Fibroblast of peridontal ligament (primary cell): ENCODE measurements around the gene CARD11.
"Not testable (repeated sequence)": the region's sequence is repeated elsewhere in the genome, so short reads cannot be mapped to it uniquely, and the experiment has no call there.

Experiments
- DNase-seq: peaks from one replicate; pipeline ENCODE4 v3.0.0-alpha.2; 2010; ENCODE audit errors: extremely low read depth

Gene CARD11

DNA sequence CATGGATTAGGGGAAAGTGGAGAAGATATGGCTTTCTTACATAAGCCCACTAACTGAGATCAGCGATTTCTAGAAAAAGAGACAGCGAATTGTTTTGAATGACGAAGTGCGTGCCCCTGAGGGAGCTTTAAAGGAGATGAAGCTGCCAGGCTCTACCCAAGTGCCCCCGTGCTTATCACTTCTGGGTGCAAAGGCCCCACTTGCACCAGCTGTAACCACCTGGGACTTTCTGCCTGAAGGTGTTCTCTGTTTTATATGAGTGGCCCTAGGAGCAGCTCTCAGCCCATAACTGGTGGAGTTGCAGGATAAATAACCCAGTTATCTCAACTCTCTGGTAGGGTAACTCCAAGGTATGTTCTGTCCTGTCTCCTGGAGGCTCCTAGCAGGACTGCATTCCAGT, 20.4 kb upstream of the CARD11 start:
- no peak for DNase-seq

DNA sequence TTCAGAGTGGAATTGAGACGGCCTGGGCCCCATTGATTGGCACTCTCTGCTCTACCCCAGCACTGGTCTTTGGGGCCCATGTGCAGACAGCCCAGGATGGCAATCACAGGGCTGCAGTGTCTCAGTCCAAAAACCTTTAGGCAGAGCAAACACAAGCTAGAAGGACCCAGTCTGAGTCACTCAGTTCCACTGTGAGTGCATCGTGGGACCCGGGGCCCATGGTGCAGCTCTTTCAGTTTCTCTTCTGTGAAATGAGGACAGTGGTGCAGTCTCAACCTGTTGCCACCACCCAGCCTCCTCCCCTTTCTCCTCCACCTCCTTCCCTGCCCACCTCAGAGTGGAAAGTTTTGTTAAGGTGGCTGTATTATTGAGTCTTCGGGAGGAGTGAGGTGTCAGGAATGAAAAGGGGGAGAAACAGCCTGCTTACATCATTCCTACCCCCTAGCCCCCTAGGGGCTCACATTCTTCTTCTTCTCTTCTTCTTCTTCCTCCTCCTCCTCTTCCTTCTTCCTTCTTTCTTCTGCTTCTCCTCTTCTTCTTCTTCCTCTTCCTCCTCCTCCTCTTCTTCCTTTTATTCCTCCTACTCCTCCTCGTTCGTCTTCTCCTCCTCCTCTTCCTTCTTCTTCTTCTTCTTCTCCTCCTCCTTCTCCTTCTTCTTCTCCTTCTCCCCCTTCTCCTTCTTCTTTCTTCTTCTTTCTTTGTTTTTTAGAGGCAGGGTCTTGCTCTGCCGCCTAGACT, 19.5 kb upstream of the CARD11 start:
- DNase-seq: no peak

DNA sequence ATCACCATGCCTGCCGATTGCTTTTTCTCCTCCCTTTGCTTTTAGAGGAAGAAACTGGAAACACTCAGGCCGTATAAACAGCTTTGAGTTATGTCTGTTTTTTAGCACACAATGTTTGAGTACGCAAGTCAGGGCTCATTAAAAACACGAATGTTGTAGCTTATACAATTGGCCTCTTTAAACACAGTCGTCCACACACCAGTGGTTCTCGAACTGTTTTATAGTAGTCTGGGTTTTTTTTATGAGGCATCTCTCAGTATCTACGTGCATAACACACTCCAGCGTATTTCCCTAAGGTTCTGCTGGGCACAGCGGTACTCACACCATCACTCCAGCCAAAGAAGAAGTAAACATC, 13.4 kb upstream of the CARD11 start:
- no peak for DNase-seq

DNA sequence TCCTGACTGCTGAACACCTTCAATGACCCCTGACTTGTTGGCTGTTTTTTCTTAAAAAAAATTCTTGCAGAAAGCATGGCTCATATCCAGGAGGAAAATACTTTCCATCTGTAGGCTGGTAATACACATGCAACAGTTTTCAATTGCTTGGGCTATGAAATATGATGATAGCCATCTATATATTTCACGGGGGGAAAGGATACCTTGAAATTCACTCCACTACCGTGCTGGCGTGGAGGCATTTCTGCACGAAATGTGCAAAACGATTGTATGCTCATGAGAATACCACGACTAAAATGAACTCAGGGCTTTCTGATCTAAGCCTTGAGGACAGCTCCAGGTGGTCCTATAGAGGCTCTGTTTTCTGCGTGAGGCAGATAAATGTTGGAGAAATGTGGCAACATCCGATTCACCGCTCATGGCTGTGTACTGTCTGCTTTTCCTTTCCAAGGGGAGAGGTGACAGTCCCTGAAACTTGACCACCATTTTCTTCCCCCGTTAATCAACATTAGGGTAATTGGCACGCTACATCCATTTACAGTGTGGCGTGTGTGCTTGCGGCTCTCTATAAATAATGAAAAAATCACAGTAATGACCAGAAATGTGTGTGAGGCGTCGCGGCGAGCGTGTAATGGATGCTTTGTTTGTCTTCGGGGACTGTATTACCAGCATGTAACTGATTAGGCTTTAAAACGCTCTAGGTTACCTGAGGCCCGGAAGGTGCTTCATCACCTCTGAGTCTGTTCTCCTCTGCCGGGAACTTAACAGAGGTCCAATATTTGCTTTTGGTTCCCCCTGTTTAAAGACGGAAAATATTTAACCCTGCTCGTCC, 12.8 kb upstream of the CARD11 start:
- no peak for DNase-seq

DNA sequence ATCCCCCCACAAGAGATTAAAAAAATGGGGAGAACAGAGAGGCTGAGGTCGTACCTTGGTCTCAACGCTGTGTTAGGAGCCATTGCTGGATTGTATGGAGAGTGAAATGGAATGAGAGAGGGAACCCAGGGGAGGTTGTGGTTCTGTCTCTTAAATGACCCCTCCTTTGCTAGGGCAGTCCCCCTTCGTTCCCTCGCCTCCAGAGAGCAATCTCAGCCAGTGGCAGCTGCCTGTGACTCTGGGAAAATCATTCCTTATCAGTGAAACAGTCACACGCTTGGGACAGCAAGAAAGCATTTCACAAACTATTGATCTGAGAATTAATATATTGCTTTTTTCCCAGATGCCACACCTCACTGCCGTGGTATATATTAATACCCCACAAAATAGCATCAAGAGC, 12.0 kb upstream of the CARD11 start:
- DNase-seq: no peak

DNA sequence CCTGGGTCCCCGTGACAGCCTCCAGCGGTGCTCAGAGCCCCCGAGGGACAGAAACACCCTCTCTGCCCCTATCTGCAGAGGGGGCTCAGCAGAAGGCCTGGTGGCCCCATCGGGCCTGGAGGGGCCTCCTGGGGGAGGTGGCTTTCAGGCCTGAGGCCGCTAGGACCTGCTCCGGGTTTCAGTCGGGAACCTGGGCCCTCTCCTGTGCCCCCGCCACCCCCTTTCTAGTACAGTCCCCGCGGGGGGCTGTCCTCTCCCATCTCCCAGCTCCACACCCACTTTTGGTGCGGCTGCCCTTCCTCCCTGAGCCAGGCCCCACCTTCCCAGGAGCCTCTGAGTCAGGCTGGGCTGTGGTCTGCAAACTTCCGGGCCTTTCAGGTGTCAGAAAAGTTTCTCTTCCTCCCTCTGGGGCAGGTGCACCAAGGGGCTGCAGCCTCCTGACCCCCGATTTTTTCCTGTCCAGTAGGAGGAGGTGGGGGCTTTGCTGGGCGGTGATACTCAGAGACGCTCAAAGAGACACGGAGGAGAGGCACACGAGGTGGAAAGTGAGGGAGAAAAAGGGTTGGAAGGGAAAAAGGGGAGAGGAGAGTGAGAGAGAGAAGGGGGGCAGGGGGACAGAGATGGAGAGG, 692 bp downstream of the CARD11 start:
- no peak for DNase-seq

DNA sequence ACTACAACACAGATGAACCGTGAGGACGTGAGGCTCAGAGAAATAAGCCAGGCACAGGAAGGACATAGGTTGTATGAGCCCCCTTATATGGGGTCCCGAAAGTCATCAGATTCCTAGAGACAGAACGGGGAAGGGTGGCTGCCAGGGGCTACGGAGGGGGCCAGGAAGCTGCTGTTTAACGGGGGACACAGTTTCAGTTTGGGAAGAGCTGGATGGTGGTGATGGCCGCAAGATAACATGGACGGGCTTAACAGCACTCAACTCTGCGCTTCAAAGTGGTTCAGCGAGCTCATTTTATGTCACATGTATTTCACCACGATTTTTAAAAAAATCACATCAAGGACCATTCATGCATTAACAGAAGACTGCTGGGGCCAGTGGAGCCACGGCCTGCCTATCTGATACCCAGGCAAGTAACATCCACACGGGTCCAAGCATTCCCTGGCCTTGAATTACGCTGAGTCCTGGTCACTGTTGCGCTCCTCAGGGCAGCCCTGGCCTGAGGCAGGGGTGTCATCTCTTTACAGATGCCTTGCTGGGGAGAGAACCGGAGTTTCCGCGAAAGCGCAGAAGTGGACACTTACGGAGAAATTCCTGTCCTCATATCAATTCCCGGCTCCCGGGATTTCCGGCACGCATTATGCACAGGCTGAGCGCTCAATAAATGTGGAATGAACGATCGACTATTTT, 1.5 kb downstream of the CARD11 start:
- DNase-seq: no peak

DNA sequence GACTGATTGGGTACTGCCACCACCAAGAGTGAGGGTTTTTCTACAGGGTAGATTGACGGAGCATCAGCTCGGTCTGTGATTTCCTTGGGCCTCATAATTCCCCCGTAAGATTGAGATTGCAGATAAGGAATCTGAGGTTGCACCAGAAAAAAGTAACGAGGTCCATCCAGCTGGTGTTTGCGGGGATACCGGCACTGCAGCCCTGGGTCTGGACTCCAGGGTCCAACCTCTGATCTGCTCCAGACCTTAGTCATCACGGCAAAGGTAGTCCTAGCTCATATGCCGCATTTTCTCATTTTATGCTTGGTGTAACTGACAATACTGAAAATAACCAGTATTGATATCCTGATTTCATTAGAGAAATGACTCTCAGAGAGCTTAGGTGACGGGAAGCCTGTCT, 3.9 kb downstream of the CARD11 start:
- no peak for DNase-seq

DNA sequence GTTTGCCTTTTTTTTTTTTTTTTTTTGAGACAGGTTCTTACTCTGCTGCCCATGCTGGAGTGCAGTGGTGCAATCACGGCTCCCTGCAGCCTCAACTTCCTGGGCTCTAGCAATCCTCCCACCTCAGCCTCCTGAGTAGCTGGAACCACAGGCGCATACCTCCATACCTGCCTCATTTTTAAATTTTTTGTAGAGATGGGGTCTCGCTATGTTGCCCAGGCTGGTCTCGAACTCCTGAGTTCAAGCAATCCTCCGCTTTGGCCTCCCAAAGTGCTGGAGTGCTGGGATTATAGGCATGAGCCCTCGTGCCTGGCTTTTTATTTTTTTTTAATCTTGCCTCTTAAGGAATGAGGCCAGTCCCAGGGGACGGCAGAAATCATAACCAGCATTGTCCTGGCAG, 5.7 kb downstream of the CARD11 start:
- DNase-seq: not testable (repeated sequence)

DNA sequence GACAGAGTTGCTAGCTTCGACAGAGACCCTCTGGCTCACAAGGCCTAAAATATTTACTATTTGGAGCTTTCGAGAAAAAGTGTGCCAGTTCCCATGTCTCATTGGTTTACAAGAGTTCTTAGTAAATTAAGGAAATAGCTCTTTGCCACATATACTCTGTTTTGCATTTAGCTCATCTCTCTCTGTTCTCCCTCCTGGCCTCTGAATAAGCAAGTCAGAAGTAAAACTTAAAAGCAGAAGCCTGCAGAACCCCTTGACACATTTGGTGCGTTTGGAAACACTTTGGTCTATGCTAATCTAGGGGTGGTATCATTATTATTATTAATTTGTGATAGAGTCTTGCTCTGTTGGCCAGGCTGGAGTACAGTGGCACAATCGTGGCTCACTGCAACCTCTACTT, 6.4 kb downstream of the CARD11 start:
- no peak for DNase-seq

DNA sequence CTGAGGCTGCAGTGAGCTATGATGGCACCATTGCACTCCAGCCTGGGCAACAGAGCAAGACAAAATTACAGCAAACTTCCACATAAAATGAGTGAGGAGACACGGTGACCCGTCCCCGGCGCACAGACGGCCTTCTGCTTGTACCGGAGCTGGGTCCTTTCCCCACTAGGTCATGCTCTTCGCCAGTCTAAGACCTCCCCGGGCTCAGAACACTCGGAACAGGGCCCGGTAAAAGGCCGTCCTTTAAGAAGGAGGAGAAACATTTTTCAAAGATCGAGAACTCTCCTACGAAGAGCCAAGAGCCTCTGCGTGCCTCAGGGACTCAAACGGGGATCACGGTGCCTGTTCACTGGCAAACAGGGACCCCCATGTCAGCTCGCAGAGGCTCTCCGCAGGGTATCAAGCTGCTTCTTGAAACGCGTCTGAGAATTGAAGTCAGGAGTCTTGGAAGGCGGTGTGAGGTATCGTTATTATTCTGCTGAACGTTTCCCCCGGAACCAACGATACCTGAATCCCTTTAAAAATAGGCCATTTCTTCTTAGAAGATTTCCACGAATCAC, 9.0 kb downstream of the CARD11 start:
- DNase-seq: no peak

DNA sequence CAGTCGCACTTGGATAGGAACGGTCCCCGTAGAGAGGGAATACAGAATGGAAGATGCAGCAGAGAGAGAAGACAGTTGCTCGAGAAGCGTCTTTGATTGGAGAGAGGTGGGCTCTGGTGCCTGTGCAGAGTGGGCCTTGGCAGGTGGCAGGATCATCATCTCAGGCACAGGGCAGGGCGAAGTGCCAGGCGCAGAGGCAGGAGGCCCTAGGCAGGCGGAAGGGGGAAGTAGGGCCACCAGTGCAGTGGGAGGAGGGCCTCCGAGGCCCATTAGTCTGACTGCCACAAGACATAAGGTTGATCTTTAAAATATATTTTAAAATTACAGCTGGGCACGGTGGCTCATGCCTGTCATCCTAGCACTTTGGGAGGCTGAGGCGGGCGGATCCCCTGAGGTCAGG, 10.1 kb downstream of the CARD11 start:
- DNase-seq: no peak

DNA sequence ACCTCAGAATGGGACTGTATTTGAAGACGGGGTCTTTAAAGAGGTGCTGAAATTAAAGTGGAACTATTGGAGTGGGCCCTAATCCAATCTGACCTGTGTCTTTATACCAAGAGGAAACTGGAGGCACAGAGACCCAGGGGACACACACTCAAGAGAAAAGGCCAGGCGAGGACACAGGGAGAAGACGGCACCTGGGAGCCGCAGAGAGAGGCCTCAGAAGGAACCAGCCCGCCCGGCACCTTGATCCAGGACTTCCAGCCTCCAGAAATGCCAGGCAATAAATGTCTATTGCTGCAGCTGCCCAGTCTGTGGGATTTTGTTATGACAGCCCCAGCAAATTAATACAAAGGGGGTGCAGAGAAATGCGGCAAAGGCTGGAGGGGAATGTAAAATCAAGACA, 10.5 kb downstream of the CARD11 start:
- no peak for DNase-seq

DNA sequence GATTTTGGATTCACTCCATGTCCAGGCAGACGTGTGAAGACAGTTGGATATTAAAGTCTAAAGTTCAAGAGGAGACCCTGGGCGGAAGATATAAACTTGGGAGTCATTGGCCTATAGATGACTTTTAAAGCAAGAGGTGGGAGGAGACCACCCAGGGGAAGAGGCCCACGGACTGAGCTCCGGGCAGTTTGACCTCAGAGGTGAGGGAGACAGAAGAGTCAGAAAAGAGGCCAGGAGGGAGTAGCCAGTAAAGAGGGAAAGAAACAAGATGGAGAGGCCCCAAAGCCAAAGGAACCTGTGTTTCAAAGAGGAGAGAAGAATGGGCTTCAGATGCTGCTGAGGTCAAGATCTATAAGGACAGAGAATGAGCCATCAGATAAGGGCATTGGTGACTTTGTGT, 11.4 kb downstream of the CARD11 start:
- no peak for DNase-seq

DNA sequence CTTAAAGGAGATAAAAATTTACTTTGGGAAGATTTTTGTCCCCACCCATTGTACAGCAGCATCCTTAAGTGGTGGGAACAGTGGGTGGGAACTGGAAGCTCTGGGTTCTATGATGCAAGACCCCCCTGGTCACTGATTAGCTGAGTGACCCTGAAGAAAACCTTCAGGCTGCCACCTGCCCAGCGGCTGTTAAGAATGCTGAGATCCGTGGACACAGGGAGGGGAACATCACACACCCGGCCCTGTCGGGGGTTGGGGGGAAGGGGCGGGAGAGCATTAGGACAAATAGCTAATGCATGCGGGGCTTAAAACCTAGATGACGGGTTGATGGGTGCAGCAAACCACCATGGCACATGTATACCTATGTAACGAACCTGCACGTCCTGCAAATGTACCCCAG, 14.5 kb downstream of the CARD11 start:
- no peak for DNase-seq

DNA sequence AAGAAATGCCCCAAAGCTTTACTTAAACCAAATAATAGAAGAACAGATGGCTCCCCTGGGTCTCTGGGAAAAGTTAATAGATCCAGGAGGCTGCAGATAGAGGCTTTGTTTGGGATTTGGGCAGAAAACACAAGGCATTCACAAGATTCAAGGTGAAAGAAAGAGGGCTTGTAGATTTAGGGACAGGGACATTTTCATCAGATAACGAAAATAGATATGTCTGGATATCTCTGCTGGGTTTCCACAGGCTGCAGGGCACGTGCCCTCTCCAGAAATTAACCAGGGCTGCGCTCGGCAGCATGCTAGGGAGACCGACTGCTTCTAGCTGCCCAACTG, 14.9 kb downstream of the CARD11 start:
- no peak for DNase-seq

DNA sequence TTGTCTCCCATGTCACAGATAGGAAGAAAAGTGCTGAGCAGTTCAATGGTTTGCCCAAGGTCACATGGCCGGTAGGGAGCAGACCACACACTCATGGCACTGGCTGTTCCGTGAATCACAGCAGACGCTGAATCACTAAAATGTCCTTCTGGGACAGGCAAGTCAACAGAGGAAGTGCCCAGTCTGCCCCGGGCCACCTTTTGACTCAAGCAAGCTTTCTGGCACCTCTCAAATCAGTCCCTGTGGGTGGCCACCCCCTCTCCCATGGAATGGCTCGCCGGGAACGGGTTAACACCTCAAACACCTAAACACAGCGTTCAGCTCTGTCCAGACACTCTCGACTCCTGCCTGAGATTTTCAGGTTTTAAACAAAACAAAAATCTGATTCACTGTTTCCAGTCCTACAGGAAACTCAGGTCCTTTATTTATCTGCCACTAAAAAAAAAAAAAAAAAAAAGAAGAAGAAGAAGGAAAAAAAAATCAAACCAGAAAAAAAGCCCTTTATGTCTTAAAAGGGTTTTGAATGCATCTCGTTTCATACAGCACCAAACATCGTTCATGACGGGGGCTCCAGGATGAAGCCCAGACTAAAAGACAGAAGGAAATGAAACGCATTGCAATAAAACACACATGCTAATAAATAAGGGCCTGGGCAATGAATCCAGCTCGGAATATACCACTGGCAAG, 15.5 kb downstream of the CARD11 start:
- no peak for DNase-seq

DNA sequence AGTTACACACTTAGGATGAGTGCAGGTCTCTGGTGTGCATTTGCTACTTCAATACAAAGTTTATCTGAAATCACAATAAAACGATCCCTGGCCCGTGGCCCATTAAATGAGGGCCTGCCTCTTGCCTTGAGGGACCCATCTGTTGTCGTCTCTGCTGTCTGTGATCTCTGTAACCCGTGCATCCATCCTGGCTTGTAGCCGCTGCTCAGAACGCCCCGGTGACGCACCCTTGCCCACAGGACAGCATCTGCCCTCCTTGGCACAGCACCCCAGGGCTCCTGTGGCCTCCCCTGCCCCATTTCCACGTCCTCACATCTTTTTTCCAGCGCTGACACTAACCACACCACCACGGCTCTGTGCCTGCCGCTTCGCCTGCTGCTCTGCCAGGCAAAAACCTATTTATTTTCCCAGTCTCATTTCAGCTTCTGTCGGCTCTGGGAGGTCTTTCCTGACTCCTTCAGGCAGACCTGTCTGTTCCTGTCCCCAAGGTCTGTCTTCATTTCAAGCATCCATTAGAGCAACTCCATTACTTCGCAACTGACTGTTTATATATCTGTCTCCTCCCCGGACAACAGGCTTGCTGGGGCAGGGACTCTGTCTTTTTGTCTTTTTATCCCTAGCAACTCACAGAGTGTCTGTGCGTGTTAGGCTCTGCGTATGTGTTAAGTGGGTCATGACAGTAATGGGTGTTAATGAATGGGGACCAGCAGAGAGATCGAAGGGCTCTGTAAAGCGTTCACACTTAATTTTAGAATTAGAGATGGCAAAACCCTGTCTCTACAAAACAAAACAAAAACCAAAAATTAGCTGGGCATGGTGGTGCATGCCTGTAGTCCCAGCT, 16.4 kb downstream of the CARD11 start:
- no peak for DNase-seq

DNA sequence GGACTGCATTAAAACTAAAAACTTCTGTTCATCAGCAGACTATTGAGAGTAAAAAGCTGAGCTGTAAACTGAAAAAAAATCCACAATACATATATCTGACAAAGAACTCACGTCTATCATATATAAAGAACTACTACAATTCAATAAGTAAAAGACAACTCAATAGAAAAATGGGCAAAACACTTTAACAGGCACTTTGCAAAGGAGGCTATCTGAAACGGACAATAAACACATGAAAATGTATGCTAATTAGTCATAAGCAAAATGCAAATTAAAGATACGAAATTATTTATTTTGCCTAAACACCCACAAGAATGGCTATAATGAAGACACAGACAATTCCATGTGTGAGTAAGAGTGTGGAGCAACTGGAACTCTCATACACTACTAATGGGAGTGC, 18.1 kb downstream of the CARD11 start:
- DNase-seq: no peak

DNA sequence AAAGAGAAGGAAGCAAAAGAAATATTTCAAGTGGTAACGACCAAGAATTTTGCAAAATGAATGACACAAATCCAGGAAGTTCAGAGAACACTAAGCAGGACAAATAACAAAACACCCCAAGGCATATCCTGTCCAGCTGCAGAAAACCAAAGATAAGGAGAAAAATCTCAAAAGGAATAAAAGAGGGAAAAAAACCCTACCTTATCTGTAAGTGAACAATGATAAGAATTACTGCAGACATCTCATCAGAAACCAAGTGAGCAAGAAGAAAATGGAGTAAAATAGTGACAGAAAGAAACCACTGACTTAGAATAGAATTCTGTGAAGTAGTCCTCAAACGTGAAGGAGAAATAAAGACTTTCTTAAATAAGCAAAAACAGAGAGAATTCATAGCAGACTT, 21.8 kb downstream of the CARD11 start:
- no peak for DNase-seq

DNA sequence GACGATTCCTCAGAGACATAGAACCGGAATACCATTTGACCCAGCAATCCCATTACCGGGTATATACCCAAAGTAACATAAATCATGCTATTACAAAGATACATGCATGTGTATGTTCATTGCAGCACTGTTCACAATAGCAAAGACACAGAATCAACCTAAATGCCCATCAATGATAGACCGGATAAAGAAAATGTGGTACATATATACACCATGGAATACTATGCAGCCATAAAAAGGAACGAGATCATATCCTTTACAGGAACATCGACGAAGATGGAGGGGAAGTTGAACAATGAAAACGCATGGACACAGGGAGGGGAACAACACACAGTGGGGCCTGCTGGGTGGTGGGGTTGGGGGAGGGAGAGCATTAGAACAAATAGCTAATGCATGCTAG, 22.4 kb downstream of the CARD11 start:
- not testable (repeated sequence) for DNase-seq
